Measurements from ENCODE around the gene DDR2. TPM values are rescaled to one million over a fixed set of nuclear protein-coding genes. Genes with fewer than 3 reads are reported as not detected.

The DDR2 gene
- total and polyA plus RNA-seq, 8 donors: 28.5 to 47.9 (median 45.0) TPM

DNA sequence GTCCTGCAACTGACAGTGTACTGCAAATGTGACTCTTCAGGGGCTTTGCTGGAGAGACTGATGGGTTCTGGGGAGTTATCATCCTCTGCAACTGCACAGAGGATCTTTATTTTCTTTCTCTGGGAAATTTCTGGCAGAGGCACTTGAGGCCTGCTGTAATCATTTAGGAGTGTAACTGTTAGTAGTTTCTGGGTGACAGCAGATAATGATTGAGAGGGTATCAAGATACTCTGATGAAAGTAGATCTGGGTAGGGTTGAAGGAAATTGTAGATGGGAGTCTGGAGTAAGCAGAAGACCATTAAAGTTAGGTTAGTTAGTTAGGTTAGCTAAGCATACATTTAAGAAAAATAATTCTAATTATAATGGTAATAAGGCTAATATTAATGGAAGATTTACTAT lies 11.0 kb upstream of the DDR2 start:
- Histone ChIP-seq H3K27ac (no peak overlapping the region), H3K4me1 (no peaks in the 10 kb centered on the region), H3K27me3 (no peaks in the 10 kb centered on the region), H3K9me3 (peaks cover 0 to 20% of the 10 kb centered on the region in 2 donors), H3K4me3 (no peak overlapping the region), H3K36me3 (no peaks in the 10 kb centered on the region)
- intact Hi-C loops (cut with DNase I): no loop called here
- ATAC-seq: no peak
- no peak for DNase-seq
- no peak for TF ChIP-seq CTCF (IDR thresholded peaks at IDR 0.05)

GRCh38 chr1:162625679-162626078 lies 6.6 kb upstream of the DDR2 start:
- Histone ChIP-seq H3K4me1 (no peaks in the 10 kb centered on the region), H3K27ac (peak overlapping the region in 1 of 2 donors; percentile 75), H3K27me3 (no peaks in the 10 kb centered on the region), H3K9me3 (no peaks in the 10 kb centered on the region), H3K4me3 (no peak overlapping the region), H3K36me3 (no peaks in the 10 kb centered on the region)
- intact Hi-C loops (cut with DNase I): no loop called here
- TF ChIP-seq CTCF (IDR thresholded peaks at IDR 0.05): no peak
- DNase-seq (no peak), ATAC-seq (no peak)

DNA sequence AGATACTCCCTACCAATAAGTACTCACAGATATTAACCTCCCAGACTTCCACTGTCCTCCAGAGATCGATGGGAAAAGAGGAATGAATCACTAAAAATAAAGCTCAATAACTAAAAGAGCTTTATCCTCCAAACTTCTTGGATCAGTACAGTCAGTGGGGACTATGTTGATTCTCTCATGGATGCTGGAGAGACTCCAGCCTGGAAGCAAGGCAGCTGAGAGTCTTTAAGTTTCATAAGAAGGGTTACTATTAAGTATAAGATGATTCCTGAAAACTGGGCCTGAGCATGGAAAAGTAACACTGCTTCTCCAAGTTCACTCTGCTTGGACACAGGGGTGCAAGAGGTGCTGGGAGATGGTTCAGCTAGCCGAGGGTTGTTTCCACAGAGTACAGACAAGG lies 6.2 kb upstream of the DDR2 start:
- no peak for TF ChIP-seq CTCF (IDR thresholded peaks at IDR 0.05)
- Histone ChIP-seq H3K36me3 (no peaks in the 10 kb centered on the region), H3K4me3 (no peak overlapping the region), H3K27ac (peak overlapping the region; percentile 7 to 75), H3K9me3 (no peaks in the 10 kb centered on the region), H3K4me1 (no peaks in the 10 kb centered on the region), H3K27me3 (no peaks in the 10 kb centered on the region)
- peak in 1 of 4 donors; percentile 69 for DNase-seq
- intact Hi-C loops (cut with DNase I): no loop called here
- ATAC-seq: peak; percentile 21

- intact Hi-C loops (cut with DNase I): no loop called here
- Histone ChIP-seq H3K27ac (peak overlapping the region; percentile 7 to 75), H3K9me3 (no peaks in the 10 kb centered on the region), H3K36me3 (no peaks in the 10 kb centered on the region), H3K27me3 (no peaks in the 10 kb centered on the region), H3K4me3 (no peak overlapping the region), H3K4me1 (no peaks in the 10 kb centered on the region)
- ATAC-seq (peak; percentile 23), DNase-seq (no peak)
- TF ChIP-seq CTCF (IDR thresholded peaks at IDR 0.05): no peak
These were observed 5.5 kb upstream of the DDR2 start for GRCh38 chr1:162626761-162627160.

DNA sequence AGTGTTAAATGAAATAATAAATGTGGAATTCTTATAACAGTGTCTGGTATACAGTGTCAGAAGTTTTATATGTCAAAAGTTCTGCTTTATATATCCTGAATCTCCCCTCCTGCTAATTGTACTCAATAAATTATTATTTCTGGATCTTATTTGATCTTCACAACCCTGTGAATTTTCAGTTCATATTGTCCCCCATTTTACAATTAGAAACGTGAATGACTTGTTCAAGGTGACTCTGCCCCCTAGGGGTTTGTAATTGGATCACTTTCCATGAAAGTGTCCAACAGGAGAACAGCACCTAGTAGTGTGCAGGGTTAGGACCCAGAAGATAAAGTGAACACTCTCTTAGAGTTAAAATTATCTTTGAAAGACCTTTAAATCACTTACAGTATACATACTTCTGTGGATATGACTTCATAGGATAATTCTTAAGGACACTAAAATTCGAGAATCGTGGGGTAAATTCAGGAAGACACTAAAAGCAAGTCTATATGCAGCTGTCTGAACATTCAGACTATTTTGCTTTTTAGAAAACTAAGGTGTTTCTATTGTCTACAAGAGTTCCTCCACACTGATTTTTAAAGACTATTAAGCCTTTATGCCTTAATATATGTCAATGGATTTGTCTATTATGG lies 4.5 kb upstream of the DDR2 start:
- Histone ChIP-seq H3K36me3 (no peaks in the 10 kb centered on the region), H3K27ac (peak overlapping the region in 1 of 2 donors; percentile 75), H3K4me3 (no peak overlapping the region), H3K4me1 (no peaks in the 10 kb centered on the region), H3K9me3 (no peaks in the 10 kb centered on the region), H3K27me3 (no peaks in the 10 kb centered on the region)
- no peak for DNase-seq
- peak; percentile 29 to 35 for TF ChIP-seq CTCF (IDR thresholded peaks at IDR 0.05)
- ATAC-seq: no peak
- intact Hi-C loops (cut with DNase I): no loop called here
